Peyer's patch (tissue), 4 donors: ENCODE results near the gene LPGAT1. TPM values are rescaled to one million over a fixed set of nuclear protein-coding genes. Genes with fewer than 3 reads are reported as not detected.
"Not testable (repeated sequence)": the region's sequence is repeated elsewhere in the genome, so short reads cannot be mapped to it uniquely, and the experiment has no call there.

Experiments used
- DNase-seq, 3 donors: peaks; one replicate each; pipeline ENCODE4 v3.0.0-alpha.2; 2017 to 2019
- H3K27ac ChIP-seq, 4 donors: fragments of 200-600 bp; sonication (generic); one replicate each; pipeline ENCODE4 v1.5.1; 2016 to 2019
- H3K27me3 ChIP-seq, 2 donors: fragments of 200-600 bp; sonication (generic); one replicate each; pipeline ENCODE4 v1.5.1; 2019
- H3K36me3 ChIP-seq, 3 donors: fragments of 200-600 bp; sonication (generic); one replicate each; pipeline ENCODE4 v1.5.1; 2016 to 2019
- H3K4me1 ChIP-seq, 4 donors: fragments of 200-600 bp; sonication (generic); one replicate each; pipeline ENCODE4 v1.5.1; 2016 to 2019
- H3K4me3 ChIP-seq, 4 donors: fragments of 200-600 bp; sonication (generic); 1 replicate in 3 of 4; 2 replicates in 1 of 4; pipeline ENCODE4 v1.5.1; 2016 to 2019; ENCODE audit warnings: mild to moderate bottlenecking in 1 of 4
- H3K9me3 ChIP-seq, 4 donors: fragments of 200-600 bp; sonication (generic); one replicate each; pipeline ENCODE4 v1.5.1; 2016 to 2019; ENCODE audit warnings: mild to moderate bottlenecking in 1 of 4
- CTCF ChIP-seq, 6 experiments: fragments of 450-650 bp in 4 of 6; fragments of 200-600 bp in 2 of 6; sonication (generic) in 1 of 6; IDR thresholded peaks; one replicate each; pipeline ENCODE4 v1.5.1; 2017 to 2019; ENCODE audit warnings: antibody characterized with exemption in 6 of 6, mild to moderate bottlenecking in 3 of 6, moderate library complexity in 1 of 6
- POLR2A ChIP-seq, 2 donors: fragments of 450-650 bp; IDR thresholded peaks; one replicate each; pipeline ENCODE4 v1.5.1; 2017; ENCODE audit warnings: antibody characterized with exemption in 2 of 2, mild to moderate bottlenecking in 2 of 2, moderate library complexity in 2 of 2
- total RNA-seq, 4 donors: library from RNA; depleted of rRNA; stranded (reverse); fragments of >200 nt; gene quantifications; one replicate each; pipeline ENCODE4 v1.1.0, GENCODE V29; 2016

The LPGAT1 gene
- total RNA-seq, 4 donors from 2014 or later: 18.2 to 171 (median 138) TPM

DNA sequence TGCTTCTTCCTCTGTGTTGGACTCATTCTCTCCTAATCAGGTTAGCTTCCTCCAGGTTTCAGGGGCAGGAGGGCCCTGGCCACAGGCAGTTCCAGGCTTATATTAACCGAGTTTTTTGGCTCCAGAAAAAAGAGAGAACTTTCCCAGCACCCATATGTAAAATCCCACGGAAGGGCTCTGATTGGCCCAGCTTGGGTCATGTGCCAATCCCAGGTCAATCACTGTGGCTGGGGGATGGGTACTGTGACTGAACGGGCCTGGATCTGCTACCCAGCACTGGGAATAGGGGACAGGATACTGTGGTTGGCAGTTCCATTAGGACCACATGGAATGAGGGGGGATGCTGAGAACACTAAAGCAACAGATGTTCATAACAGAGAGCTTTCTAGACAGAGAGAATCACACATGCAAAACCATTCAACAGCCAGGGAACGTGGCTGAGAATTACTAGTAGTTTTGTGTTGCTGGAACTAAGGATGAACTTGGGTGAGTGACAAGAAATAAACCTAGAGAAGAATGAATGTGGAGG is 104.0 kb downstream of the LPGAT1 start:
- Histone ChIP-seq H3K9me3 (no peaks in the 10 kb centered on the region), H3K27ac (no peak overlapping the region), H3K27me3 (no peaks in the 10 kb centered on the region), H3K4me3 (no peak overlapping the region), H3K36me3 (no peaks in the 10 kb centered on the region), H3K4me1 (no peaks in the 10 kb centered on the region)
- no peak for DNase-seq
- TF ChIP-seq POLR2A (IDR thresholded peaks at IDR 0.05): no peak
- no peak for TF ChIP-seq CTCF (IDR thresholded peaks at IDR 0.05)

GRCh38 chr1:211724687-211725196 is 105.8 kb downstream of the LPGAT1 start:
- Histone ChIP-seq H3K4me3 (no peak overlapping the region), H3K9me3 (no peaks in the 10 kb centered on the region), H3K4me1 (no peaks in the 10 kb centered on the region), H3K36me3 (no peaks in the 10 kb centered on the region), H3K27ac (no peak overlapping the region), H3K27me3 (no peaks in the 10 kb centered on the region)
- TF ChIP-seq POLR2A (IDR thresholded peaks at IDR 0.05) (no peak), CTCF (IDR thresholded peaks at IDR 0.05) (no peak)
- no peak for DNase-seq

- no peaks in the 10 kb centered on the region for H3K4me1 ChIP-seq
- H3K27me3 ChIP-seq: no peaks in the 10 kb centered on the region
- TF ChIP-seq CTCF (IDR thresholded peaks at IDR 0.05): no peak
- no peak for TF ChIP-seq POLR2A (IDR thresholded peaks at IDR 0.05)
- no peak overlapping the region for H3K4me3 ChIP-seq
- no peaks in the 10 kb centered on the region for H3K36me3 ChIP-seq
- no peaks in the 10 kb centered on the region for H3K9me3 ChIP-seq
- DNase-seq: no peak
- no peak overlapping the region for H3K27ac ChIP-seq
Observed at GRCh38 chr1:211723273-211723672, 107.3 kb downstream of the LPGAT1 start.

- DNase-seq: no peak
- Histone ChIP-seq H3K9me3 (no peaks in the 10 kb centered on the region), H3K27ac (no peak overlapping the region), H3K4me3 (no peak overlapping the region), H3K36me3 (no peaks in the 10 kb centered on the region), H3K27me3 (no peaks in the 10 kb centered on the region), H3K4me1 (no peaks in the 10 kb centered on the region)
- TF ChIP-seq POLR2A (IDR thresholded peaks at IDR 0.05): no peak
- no peak for TF ChIP-seq CTCF (IDR thresholded peaks at IDR 0.05)
Observed at GRCh38 chr1:211722277-211723175, 108.0 kb downstream of the LPGAT1 start.

GRCh38 chr1:211716555-211716954 is 114.0 kb downstream of the LPGAT1 start:
- DNase-seq, H3K27ac ChIP-seq, H3K4me1 ChIP-seq, H3K4me3 ChIP-seq, H3K9me3 ChIP-seq, H3K27me3 ChIP-seq, H3K36me3 ChIP-seq: not testable (repeated sequence)

DNA sequence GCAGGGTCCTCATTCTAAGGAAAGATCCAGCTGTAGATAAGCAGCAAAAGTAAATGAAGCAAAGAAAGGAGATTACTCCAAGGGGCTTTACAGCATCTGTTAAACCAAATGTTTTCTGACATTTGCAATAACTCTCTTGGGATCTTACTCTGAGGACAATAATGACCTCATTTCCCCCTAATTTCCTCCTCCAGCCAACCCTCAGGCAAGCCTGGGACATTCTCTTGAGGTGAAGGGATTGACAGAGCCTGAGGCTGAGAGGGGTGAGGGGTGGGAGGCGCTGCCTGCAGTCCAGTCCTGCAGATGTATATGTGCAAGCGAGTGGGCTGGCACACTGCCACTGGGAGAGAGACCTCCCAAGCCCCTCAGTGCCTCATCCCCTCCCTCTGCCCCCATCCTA is 114.6 kb downstream of the LPGAT1 start:
- TF ChIP-seq CTCF (IDR thresholded peaks at IDR 0.05): no peak
- TF ChIP-seq POLR2A (IDR thresholded peaks at IDR 0.05): no peak
- DNase-seq: no peak
- Histone ChIP-seq H3K9me3 (no peaks in the 10 kb centered on the region), H3K4me3 (no peak overlapping the region), H3K27me3 (no peaks in the 10 kb centered on the region), H3K27ac (no peak overlapping the region), H3K36me3 (no peaks in the 10 kb centered on the region), H3K4me1 (no peaks in the 10 kb centered on the region)
